Natural killer cell (primary cell): ENCODE data around the gene HOXD8. TPM values are rescaled to one million over a fixed set of nuclear protein-coding genes. Genes with fewer than 3 reads are reported as not detected.

Source experiments
- ATAC-seq, 3 donors: fragments of 150-1000 bp in 2 of 3; fragments of 200-7000 bp in 1 of 3; cut with Tn5 transposase; 1 replicate in 1 of 3; 2 replicates in 2 of 3; pipeline ENCODE4 v1.10.0; 2021; ENCODE audit warnings: mild to moderate bottlenecking in 2 of 3, moderate library complexity in 2 of 3
- DNase-seq, 2 donors: peaks; one replicate each; pipeline versions ENCODE4 v3.0.0 to v3.0.0-alpha.2; 2013 to 2021; ENCODE audit warnings: mixed read lengths in 1 of 2
- H3K27ac ChIP-seq: one replicate; pipeline ENCODE4 v1.5.1; 2013; ENCODE audit warnings: mild to moderate bottlenecking, low read length
- H3K27me3 ChIP-seq: one replicate; pipeline ENCODE4 v1.6.1; 2013; ENCODE audit warnings: low read length; ENCODE audit not compliant: control insufficient read depth, insufficient read depth
- H3K36me3 ChIP-seq: one replicate; pipeline ENCODE4 v1.6.1; 2013; ENCODE audit warnings: low read length; ENCODE audit not compliant: control insufficient read depth, insufficient read depth
- H3K4me1 ChIP-seq: one replicate; pipeline ENCODE4 v1.6.1; 2013; ENCODE audit warnings: low read length; ENCODE audit not compliant: control insufficient read depth, insufficient read depth
- H3K4me3 ChIP-seq: one replicate; pipeline ENCODE4 v1.5.1; 2013; ENCODE audit warnings: low read length
- H3K9me3 ChIP-seq: one replicate; pipeline ENCODE4 v1.6.1; 2013; ENCODE audit warnings: low read length; ENCODE audit not compliant: control insufficient read depth, insufficient read depth
- H3K27ac Mint-ChIP-seq, 2 donors: one replicate each; pipeline ENCODE4 v1.8.0; 2022; ENCODE audit warnings: mild to moderate bottlenecking in 2 of 2, mixed read lengths in 2 of 2, moderate library complexity in 1 of 2
- H3K27me3 Mint-ChIP-seq, 2 donors: one replicate each; pipeline ENCODE4 v1.8.0; 2022; ENCODE audit warnings: low read depth in 2 of 2, mixed read lengths in 2 of 2
- H3K36me3 Mint-ChIP-seq: one replicate; pipeline ENCODE4 v1.8.0; 2022; ENCODE audit warnings: mixed read lengths
- H3K4me1 Mint-ChIP-seq, 2 donors: one replicate each; pipeline ENCODE4 v1.8.0; 2022; ENCODE audit warnings: mixed read lengths in 2 of 2
- H3K4me3 Mint-ChIP-seq: one replicate; pipeline ENCODE4 v1.8.0; 2022; ENCODE audit warnings: mild to moderate bottlenecking, moderate library complexity, mixed read lengths
- H3K9me3 Mint-ChIP-seq, 2 donors: one replicate each; pipeline ENCODE4 v1.8.0; 2022; ENCODE audit warnings: mixed read lengths in 2 of 2
- WGBS: methylation state at CpG from one replicate; pipeline ENCODE4 v1.1.7; 2013; ENCODE audit warnings: missing lambda C conversion rate; ENCODE audit not compliant: insufficient coverage; 5-methylcytosine and 5-hydroxymethylcytosine counted together
- intact Hi-C: fragments of 100-400 bp; cut with micrococcal nuclease; formaldehyde crosslinking; loops from one replicate; pipeline ENCODE4 v1.14.2; 2022
- total RNA-seq, 4 donors: library from RNA; stranded (reverse); fragments of 120-200 nt in 1 of 4; gene quantifications; one replicate each; pipeline versions ENCODE4 v1.2.3 to v1.2.4, GENCODE V29; 2013 to 2022
- TF ChIP-seq, protein P1 (sequence below): fragments of 200-600 bp; IDR thresholded peaks from one replicate; pipeline ENCODE4 v1.8.0; 2022; ENCODE audit warnings: antibody characterized with exemption

The HOXD8 gene
- total RNA-seq, 3 donors from 2014 or later (not counting 1 experiment from before 2014, with no cell fraction given), result not detected

DNA sequence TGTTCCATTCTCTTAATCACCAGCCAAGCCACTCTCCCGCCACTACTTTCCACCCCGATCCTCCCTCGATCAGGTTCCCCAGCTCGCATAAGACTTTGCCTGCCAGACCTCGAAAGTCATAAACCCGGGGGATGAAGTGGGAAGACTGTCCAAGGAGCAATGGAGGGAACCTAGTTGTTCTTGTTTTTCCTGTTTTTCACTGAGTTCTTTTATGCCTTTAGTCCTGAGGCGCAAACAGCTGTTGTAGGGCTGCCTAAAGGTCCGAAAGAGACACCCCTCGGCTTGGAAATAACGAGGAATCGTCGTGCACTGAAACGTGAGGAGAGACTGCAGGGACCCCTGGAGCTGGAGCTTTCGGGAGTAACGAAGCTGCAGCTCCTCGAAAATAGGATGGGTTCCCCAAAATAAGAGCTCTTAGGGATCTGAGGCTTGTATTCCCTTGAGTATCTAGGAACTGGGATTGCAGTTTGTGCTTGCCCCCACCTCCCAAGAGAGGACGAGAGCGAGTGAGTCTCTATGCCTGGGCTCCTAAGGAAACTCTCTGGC, 31.6 kb upstream of the HOXD8 start:
- no peaks in the 10 kb centered on the region for H3K9me3 Mint-ChIP-seq

DNA sequence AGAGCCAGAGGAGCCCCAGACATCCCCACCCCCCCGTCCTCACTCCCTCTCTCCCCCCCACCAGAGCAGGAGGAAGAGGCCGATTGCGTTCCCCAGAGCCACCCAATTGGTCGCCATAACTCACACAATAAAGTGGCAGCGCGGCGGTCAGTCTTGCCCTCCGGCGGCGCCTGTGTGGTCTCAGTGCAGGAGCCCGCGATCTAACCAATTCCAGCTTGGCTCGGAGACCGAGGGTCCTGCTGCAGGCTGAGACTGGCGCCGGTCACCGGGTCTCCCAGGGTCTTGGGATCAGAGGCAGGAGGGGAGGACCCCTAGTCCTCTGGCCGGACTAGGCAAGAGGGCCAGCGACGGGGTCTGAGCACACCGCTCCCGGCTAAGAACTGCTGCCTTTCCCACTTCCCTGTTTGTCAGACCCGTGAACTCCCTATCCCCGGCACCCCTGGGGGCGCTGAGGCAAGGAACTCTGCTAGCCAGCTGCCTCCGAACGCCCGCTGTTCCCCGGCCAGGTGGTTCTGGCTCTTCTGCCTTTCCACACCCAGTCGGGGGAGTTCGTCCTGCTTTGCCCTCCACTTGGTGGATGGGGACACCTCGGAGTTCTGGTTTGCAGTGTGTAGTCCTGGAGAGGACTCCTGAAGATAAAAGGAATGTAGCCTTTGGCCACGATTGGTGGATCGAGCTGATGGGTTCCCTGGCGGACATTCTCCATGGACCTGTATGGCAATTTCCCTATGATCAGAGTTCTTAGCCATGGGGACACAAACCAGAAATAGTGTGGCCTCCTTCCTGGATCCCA, 30.9 kb upstream of the HOXD8 start:
- H3K9me3 Mint-ChIP-seq, result no peaks in the 10 kb centered on the region
- 7% methylated on average over 35 of the region's 35 CpGs for WGBS
- H3K36me3 ChIP-seq, result no peaks in the 10 kb centered on the region
- H3K4me1 ChIP-seq, result peaks cover 18% of the 10 kb centered on the region
- peaks cover 78 to 80% of the 10 kb centered on the region in 2 donors for H3K27me3 Mint-ChIP-seq
- peak overlapping the region; percentile 25 for H3K4me3 Mint-ChIP-seq
- TF ChIP-seq, protein P1, sequence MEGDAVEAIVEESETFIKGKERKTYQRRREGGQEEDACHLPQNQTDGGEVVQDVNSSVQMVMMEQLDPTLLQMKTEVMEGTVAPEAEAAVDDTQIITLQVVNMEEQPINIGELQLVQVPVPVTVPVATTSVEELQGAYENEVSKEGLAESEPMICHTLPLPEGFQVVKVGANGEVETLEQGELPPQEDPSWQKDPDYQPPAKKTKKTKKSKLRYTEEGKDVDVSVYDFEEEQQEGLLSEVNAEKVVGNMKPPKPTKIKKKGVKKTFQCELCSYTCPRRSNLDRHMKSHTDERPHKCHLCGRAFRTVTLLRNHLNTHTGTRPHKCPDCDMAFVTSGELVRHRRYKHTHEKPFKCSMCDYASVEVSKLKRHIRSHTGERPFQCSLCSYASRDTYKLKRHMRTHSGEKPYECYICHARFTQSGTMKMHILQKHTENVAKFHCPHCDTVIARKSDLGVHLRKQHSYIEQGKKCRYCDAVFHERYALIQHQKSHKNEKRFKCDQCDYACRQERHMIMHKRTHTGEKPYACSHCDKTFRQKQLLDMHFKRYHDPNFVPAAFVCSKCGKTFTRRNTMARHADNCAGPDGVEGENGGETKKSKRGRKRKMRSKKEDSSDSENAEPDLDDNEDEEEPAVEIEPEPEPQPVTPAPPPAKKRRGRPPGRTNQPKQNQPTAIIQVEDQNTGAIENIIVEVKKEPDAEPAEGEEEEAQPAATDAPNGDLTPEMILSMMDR, result no peak
- intact Hi-C loops, result loop anchor here (5.0 kb wide), 1 partner anchor 846 kb away; no protein-coding TSS in a partner anchor
- DNase-seq (no peak), ATAC-seq (no peak)
- peaks cover 94% of the 10 kb centered on the region for H3K27me3 ChIP-seq
- peaks cover 6% of the 10 kb centered on the region for H3K9me3 ChIP-seq
- H3K27ac Mint-ChIP-seq, result no peak overlapping the region
- H3K4me3 ChIP-seq, result no peak overlapping the region
- H3K27ac ChIP-seq, result no peak overlapping the region
- H3K36me3 Mint-ChIP-seq, result peaks cover 6% of the 10 kb centered on the region
- H3K4me1 Mint-ChIP-seq, result peaks cover 18 to 22% of the 10 kb centered on the region in 2 donors

More for the DNA sequence above, 31.6 kb upstream of the HOXD8 start:
- H3K4me3 Mint-ChIP-seq, result peak overlapping the region; percentile 84
- peak overlapping the region in 1 of 2 donors; percentile 7 for H3K27ac Mint-ChIP-seq
- peaks cover 6% of the 10 kb centered on the region for H3K9me3 ChIP-seq
- DNase-seq, result no peak
- H3K4me1 ChIP-seq, result peaks cover 24% of the 10 kb centered on the region
- H3K27ac ChIP-seq, result no peak overlapping the region
- WGBS, result 4% methylated on average over 17 of the region's 18 CpGs
- peaks cover 6% of the 10 kb centered on the region for H3K36me3 Mint-ChIP-seq
- no peaks in the 10 kb centered on the region for H3K36me3 ChIP-seq
- H3K4me3 ChIP-seq, result peak overlapping the region; percentile 34
- TF ChIP-seq, protein P1, result no peak
- no peak for ATAC-seq
- H3K27me3 Mint-ChIP-seq, result peaks cover 79 to 80% of the 10 kb centered on the region in 2 donors
- intact Hi-C loops, result loop anchor here (1.0 to 5.0 kb wide), 5 partner anchors 408 to 846 kb away; no protein-coding TSS in a partner anchor
- peaks cover 96% of the 10 kb centered on the region for H3K27me3 ChIP-seq
- peaks cover 18 to 27% of the 10 kb centered on the region in 2 donors for H3K4me1 Mint-ChIP-seq

DNA sequence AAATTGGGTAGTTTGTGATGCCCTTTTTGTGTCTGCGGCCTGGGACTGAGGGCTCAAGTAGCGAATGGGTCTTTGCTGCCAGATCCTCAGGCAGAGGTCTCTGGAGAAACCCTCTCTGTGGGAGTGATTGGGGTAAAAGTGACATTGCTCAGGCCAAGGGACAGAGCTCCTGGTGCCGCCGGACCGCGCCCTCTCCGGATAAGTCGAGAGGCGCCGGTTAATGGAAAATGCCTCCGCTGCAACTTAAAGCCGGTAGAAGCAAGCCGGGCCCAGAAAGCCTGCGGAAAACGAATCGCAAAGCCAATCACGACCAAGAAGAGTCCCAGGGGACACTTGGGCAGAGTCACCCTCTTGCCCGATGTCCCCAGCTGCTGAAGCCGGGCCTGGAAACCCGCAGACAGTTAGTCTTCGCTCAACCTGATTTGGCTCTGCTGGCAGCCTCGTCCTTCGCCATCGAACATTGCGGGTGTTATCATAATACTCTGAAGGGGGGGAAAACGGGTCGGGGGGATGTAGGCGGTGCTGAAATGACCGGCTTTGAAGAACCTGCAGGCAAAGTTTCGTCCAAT, 30.3 kb upstream of the HOXD8 start:
- no peak for ATAC-seq
- Mint-ChIP-seq H3K27ac (no peak overlapping the region), H3K36me3 (no peaks in the 10 kb centered on the region), H3K27me3 (peaks cover 78% of the 10 kb centered on the region in 2 donors), H3K4me1 (peaks cover 18 to 22% of the 10 kb centered on the region in 2 donors), H3K4me3 (no peak overlapping the region), H3K9me3 (no peaks in the 10 kb centered on the region)
- DNase-seq, result no peak
- Histone ChIP-seq H3K27me3 (peaks cover 93% of the 10 kb centered on the region), H3K4me1 (peaks cover 18% of the 10 kb centered on the region), H3K36me3 (no peaks in the 10 kb centered on the region), H3K4me3 (no peak overlapping the region), H3K9me3 (peaks cover 6% of the 10 kb centered on the region), H3K27ac (no peak overlapping the region)
- TF ChIP-seq, protein P1, result no peak
- 13% methylated on average over 30 of the region's 30 CpGs for WGBS
- intact Hi-C loops, result loop anchor here (5.0 kb wide), 1 partner anchor 847 kb away; no protein-coding TSS in a partner anchor
